GM18508 (cell line): ENCODE results near the gene MIOS.
"Not testable (repeated sequence)": the region's sequence is repeated elsewhere in the genome, so short reads cannot be mapped to it uniquely, and the experiment has no call there.

ENCODE experiments used
- ATAC-seq: cut with Tn5 transposase; IDR thresholded peaks from one replicate; pipeline ENCODE4 v1.9.1; 2021; ENCODE audit warnings: moderate number of reproducible peaks; ENCODE audit not compliant: insufficient read depth, unreplicated experiment

The MIOS gene

DNA sequence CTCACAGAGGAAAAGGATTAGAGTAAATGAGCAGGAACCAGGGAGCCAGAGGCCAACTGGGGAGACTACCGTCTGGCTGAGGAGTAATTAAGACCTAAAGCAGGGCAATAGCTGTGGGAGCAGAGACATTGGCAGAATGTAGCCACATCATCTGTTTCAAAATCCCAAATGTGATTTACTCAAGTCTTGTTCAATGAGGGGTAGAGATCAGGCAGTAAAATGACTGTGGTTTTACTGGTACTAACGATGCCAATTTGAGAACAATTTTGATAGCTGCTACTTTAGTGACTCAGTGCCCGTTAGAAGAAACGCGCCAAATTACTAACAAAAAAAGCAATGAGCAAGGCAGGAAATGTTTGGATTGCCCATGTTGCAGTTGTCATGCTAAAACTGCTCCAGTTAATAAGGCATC lies 12.7 kb upstream of the MIOS start:
- ATAC-seq: no peak

- ATAC-seq: no peak
Measured at GRCh38 chr7:7554649-7555575, 11.8 kb upstream of the MIOS start.

DNA sequence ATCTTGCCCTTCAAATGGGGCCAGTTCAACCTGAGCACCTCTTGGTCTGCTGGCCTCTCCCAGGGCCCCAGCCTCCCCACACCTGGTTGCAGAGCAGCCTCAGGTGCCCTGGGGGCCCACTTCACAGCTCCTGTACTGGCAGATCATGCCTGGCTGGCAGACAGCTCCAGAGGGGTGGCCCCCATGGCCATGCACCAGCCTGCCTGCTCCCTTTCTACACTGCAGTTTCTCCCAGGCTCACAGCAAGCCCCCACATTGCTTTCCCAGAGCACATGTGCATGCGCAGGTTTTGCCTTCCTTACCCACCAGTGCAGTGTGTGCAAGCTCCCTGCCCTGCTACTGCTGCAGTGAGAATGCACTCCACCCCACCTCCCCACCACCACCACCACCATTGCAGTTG lies 9.8 kb upstream of the MIOS start:
- ATAC-seq: no peak

GRCh38 chr7:7557252-7557651 lies 9.4 kb upstream of the MIOS start:
- no peak for ATAC-seq

GRCh38 chr7:7561591-7561990 lies 5.1 kb upstream of the MIOS start:
- not testable (repeated sequence) for ATAC-seq

DNA sequence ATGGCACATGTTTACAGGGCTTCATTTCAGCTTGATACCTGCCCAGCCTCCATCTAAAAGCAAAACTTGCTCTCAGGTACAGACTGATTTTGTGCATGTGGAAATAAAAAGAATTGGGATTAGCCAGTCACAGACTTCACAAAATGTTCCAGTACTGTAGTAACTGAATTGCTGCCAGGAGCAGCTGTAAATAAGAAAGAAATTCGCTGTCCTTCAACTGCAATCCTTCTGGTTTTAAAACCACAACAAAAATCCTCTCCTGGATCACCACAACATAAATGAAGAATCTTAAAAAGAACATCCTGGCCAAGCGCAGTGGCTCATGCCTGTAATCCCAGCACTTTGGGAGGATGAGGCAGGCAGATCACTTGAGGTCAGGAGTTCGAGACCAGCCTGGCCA lies 3.9 kb upstream of the MIOS start:
- ATAC-seq: no peak

DNA sequence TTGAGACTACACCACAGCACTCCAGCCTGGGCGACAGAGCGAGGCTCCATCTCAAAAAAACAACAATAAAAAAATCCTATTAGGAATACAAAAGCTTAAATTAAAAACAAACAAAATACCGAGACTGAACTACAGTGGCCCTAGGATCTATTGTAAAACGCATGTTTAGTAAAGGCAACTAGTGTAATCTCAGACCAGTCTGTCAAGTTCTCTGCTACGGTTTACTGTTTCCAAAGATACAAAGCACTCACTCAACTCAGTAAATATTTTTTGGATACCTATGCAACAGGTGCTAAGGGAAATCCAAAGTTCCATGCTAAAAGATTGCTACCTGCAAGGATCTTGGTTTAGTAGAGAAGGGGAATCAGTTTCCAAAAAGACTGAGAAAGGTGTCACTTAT lies 3.4 kb upstream of the MIOS start:
- no peak for ATAC-seq

DNA sequence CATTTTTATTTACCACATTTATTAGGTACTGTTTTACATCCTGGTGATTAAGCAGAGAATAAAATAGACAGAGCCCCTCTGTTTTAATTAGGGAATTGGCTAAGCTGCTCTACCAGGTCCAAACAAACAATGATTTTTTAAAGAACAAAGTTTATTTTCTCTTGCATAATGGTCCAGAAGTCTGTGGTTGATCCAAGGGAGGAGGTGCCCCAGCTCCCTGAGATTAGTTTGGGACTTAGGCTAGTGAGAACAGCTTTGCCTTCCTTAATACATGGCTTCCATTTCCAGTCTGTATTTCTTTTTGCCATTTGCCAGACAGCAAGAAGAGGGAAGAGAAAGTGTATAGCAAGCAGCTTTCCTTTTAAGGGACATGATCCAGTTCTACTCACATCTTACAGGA lies 2.9 kb upstream of the MIOS start:
- no peak for ATAC-seq

DNA sequence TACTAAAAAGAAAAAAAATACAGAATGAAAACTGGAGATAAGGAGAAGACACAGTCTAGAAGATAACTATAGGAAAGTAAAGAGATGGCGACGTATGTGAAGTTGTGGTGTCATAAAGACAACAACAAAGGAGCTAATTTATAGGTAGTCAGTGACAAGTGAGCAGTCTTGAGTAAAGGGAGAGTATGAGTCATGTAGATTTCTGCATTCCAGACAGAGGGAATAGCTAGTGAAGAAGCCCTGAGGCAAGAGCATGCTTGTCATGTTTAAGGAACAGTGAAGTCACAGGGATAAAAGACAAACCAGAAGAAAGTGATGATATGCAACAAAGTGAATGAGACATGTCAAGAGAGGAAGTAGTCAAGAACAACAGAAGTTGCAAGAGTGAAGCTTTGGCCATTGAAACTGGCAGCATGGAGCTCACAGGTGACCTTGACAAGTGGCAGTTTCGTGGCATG lies 2.3 kb upstream of the MIOS start:
- no peak for ATAC-seq

DNA sequence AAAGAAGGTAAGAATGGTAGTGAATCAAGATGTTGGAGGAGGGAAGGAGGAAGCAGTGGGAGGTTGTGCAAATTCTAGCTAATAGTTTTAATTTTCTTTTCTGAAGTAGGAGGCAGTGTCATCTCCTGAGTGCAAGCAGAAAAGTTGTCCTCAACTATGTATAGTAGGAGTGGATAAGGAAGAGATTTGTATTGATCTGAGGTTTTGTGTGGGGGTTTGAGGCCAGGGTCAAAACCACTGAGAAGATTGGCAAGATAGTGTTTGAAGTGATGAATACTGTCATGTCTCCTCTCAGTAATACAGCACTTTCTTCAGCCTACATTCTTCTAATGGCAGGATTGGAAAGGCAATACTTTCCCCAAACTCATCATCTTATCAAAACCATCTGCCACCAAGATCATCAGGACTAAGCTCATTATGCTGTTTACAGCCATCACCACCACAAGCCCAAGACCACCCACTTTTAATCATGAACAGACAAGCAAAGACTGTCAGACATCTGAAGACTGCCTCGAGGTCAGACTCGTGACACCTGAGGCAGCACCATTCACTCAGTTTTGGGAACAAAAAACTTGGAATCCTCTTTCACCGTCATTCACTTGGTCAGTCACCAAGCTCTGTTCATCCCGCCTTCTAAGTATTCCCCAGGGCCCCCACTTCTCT lies 1.5 kb upstream of the MIOS start:
- no peak for ATAC-seq

DNA sequence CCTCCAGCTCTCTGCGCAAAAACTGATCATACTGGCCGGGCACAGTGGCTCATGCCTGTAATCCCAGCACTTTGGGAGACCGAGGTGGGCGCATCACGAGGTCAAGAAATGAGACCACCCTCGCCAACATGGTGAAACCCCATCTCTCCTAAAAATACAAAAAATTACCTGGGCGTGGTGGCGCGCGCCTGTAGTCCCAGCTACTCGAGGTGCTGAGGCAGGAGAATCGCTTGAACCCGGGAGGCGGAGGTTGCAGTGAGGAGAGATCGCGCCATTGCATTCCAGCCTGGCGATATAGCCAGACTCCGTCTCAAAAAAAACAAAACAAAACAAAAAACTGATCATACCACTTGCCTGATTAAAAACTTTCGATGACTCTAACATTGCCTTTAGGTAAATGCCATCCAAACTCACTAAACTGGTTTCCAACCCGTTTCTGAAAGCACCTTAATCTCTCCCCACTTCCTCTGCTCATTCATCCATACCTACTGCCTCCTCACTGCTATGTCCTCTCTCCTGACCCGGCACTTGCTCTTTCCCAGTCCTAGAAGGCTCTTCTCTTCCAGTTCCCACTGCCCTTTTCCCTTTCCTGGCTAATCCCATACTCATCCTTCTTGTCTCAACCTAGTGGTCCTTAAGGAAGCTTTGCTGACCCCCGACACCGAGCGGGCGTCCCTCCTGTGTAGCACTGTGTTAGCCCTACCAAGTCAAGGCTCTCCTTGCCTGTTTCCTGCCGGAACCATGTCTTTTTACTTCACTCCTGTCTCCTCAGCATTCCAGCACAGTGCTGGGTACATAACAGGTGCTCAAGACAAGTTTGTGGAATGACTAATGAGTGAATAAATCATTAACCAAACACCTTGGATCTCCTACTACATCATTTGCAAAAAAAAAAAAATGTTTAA lies 686 bp upstream of the MIOS start:
- ATAC-seq: peak; percentile 31

GRCh38 chr7:7567898-7568531 lies 1.3 kb downstream of the MIOS start:
- ATAC-seq: no peak

DNA sequence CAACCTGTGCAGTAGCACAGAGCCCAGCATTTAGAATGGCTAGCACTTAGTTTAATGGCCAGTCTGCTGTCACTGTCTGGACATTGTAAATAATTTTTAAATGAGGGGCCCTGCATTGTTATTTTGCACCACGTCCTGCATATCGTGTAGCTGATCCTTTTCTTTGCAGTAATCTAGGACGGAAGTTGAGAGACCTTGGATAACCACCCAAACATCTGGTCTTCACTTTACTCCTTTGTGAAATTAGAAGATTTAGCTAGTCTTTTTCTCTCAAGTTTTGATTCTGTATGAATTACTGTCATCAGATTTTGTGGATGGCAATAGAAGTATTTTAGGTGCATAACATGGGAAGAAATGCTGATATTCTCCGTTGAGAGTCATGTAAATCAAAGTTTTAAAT lies 1.9 kb downstream of the MIOS start:
- ATAC-seq: no peak

GRCh38 chr7:7569081-7569527 lies 2.4 kb downstream of the MIOS start:
- peak; percentile 49 for ATAC-seq

- ATAC-seq: peak; percentile 25
Measured at GRCh38 chr7:7569615-7570014, 2.9 kb downstream of the MIOS start.

GRCh38 chr7:7570584-7570983 lies 3.9 kb downstream of the MIOS start:
- no peak for ATAC-seq

DNA sequence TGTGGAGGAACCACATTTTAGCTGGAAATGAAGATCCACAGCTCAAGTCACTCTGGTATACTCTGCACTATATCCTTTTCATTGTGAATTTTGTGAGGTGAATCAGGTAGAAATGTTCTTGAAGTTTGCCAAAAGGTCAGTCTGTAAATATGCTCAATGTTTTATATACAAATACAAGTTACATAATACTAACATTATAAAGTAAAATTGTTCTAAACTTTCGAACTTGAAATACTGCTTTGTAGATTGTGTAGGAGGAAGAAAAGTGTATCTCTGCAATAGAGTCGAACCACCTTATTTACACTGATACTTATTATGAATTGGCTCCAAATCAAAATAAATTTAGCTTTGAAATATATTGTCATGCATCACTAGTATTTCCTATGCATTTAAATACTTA lies 7.0 kb downstream of the MIOS start:
- no peak for ATAC-seq

GRCh38 chr7:7576344-7576743 lies 9.7 kb downstream of the MIOS start:
- no peak for ATAC-seq

DNA sequence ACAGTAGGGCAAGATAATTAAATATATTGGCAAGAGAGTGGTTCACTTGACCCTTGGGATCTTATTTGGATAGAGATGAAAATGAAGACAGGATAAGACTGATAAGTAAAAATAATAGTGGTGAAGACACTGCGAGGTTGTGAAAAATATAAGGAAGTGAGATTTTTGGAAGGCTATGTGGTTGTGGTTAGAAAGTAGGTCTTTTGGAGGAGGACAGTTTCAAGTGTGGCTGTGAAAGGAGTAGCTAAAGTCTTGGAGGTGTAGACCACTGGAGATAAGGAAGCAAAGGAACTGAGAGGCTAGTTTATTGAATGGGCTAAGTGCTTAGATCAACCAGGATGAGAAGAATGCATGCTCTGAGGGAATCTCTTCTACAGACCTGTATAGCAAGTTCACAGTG lies 11.2 kb downstream of the MIOS start:
- ATAC-seq: peak; percentile 48

GRCh38 chr7:7579638-7580037 lies 13.0 kb downstream of the MIOS start:
- ATAC-seq: no peak
